Muscle of leg (tissue), 11 donors: Measurements from ENCODE around the gene TOM1L1. TPM values are rescaled to one million over a fixed set of nuclear protein-coding genes. Genes with fewer than 3 reads are reported as not detected.
A peak's percentile ranks its signal among the peaks of the same experiment; 100 is the strongest.

Source experiments
- DNase-seq: peaks from one replicate; pipeline ENCODE4 v3.0.0; 2013
- H3K27ac ChIP-seq: one replicate; pipeline ENCODE4 v1.5.1; 2013; ENCODE audit warnings: mild to moderate bottlenecking, low read length, control low read depth
- H3K27me3 ChIP-seq: one replicate; pipeline ENCODE4 v1.6.1; 2013; ENCODE audit warnings: low read length; ENCODE audit not compliant: control insufficient read depth, insufficient read depth
- H3K36me3 ChIP-seq: one replicate; pipeline ENCODE4 v1.6.1; 2013; ENCODE audit warnings: low read length; ENCODE audit not compliant: control insufficient read depth, insufficient read depth
- H3K4me1 ChIP-seq: one replicate; pipeline ENCODE4 v1.6.1; 2013; ENCODE audit warnings: low read length; ENCODE audit not compliant: control insufficient read depth, insufficient read depth
- H3K4me3 ChIP-seq: one replicate; pipeline ENCODE4 v1.5.1; 2013; ENCODE audit warnings: low read length, control low read depth
- H3K9me3 ChIP-seq: replicated peaks from 2 replicates; pipeline ENCODE4 v1.6.1; 2013; ENCODE audit warnings: low read depth, low read length; ENCODE audit not compliant: control insufficient read depth
- WGBS: methylation state at CpG from one replicate; pipeline ENCODE4 v1.1.5; 2013; ENCODE audit warnings: missing lambda C conversion rate; ENCODE audit not compliant: insufficient coverage; 5-methylcytosine and 5-hydroxymethylcytosine counted together
- polyA plus RNA-seq, 8 donors: library from polyadenylated mRNA; unstranded; fragments of 120-200 nt; gene quantifications; one replicate each; pipeline versions ENCODE4 v1.2.1 to v1.2.3, GENCODE V29; 2013; ENCODE audit warnings: inconsistent platforms in 1 of 8, low replicate concordance in 1 of 8; ENCODE audit not compliant: insufficient read length in 8 of 8, insufficient read depth in 1 of 8
- total RNA-seq: library from RNA; stranded (reverse); fragments of 120-200 nt; gene quantifications from one replicate; pipeline ENCODE4 v1.2.4, GENCODE V29; 2013

The TOM1L1 gene
- total and polyA plus RNA-seq, 9 donors = 3.6 to 11.3 (median 5.6) TPM

GRCh38 chr17:54968262-54968987 is 67.8 kb downstream of the TOM1L1 start, which contains the start of the genes COX11 and STXBP4:
Gene COX11 (minus strand): TSS chr17:54968654. CDS start chr17:54968646, 8 bp downstream.
Gene STXBP4 (plus strand): TSS chr17:54968765. CDS start chr17:54986220, 17,455 bp downstream.
- WGBS = 0% methylated on average over 57 of the region's 57 CpGs
- peak; percentile 98 for DNase-seq
- no peaks in the 10 kb centered on the region for H3K27me3 ChIP-seq
- peak within 1 kb of the TSS; percentile 64 for H3K4me3 ChIP-seq
- H3K36me3 ChIP-seq = peaks cover 8% of the 10 kb centered on the region
- H3K4me1 ChIP-seq = peaks cover 19% of the 10 kb centered on the region
- peak within 1 kb of the TSS; percentile 91 for H3K27ac ChIP-seq
- no peaks in the 10 kb centered on the region for H3K9me3 ChIP-seq

GRCh38 chr17:54968988-54969332 is 68.3 kb downstream of the TOM1L1 start:
- peak; percentile 51 for DNase-seq
- WGBS = 0% methylated on average over 12 of the region's 13 CpGs

GRCh38 chr17:54969658-54970572 is 69.3 kb downstream of the TOM1L1 start:
- Histone ChIP-seq H3K4me1 (peaks cover 19% of the 10 kb centered on the region), H3K9me3 (no peaks in the 10 kb centered on the region), H3K27me3 (no peaks in the 10 kb centered on the region), H3K36me3 (peaks cover 5% of the 10 kb centered on the region), H3K27ac (peak overlapping the region; percentile 91), H3K4me3 (peak overlapping the region; percentile 64)
- no peak for DNase-seq
- WGBS = no CpG with 5 or more reads among the region's 7 CpGs

More at GRCh38 chr17:54968988-54969332, 68.3 kb downstream of the TOM1L1 start:
- Histone ChIP-seq H3K4me3 (peak overlapping the region; percentile 64), H3K27ac (peak overlapping the region; percentile 91), H3K9me3 (no peaks in the 10 kb centered on the region), H3K4me1 (peaks cover 19% of the 10 kb centered on the region), H3K27me3 (no peaks in the 10 kb centered on the region), H3K36me3 (peaks cover 8% of the 10 kb centered on the region)

- no peak overlapping the region for H3K27ac ChIP-seq
- no peak for DNase-seq
- no peaks in the 10 kb centered on the region for H3K27me3 ChIP-seq
- no peaks in the 10 kb centered on the region for H3K9me3 ChIP-seq
- H3K4me3 ChIP-seq = no peak overlapping the region
- H3K36me3 ChIP-seq = no peaks in the 10 kb centered on the region
- peaks cover 19% of the 10 kb centered on the region for H3K4me1 ChIP-seq
These were observed 70.5 kb downstream of the TOM1L1 start for GRCh38 chr17:54971147-54971546.

- no CpG with 5 or more reads among the region's 3 CpGs for WGBS
- Histone ChIP-seq H3K4me1 (peaks cover 17% of the 10 kb centered on the region), H3K36me3 (no peaks in the 10 kb centered on the region), H3K27me3 (no peaks in the 10 kb centered on the region), H3K27ac (no peak overlapping the region), H3K4me3 (no peak overlapping the region), H3K9me3 (no peaks in the 10 kb centered on the region)
- no peak for DNase-seq
These were observed 71.2 kb downstream of the TOM1L1 start for GRCh38 chr17:54971901-54972300.

GRCh38 chr17:54972406-54973138 is 71.9 kb downstream of the TOM1L1 start:
- Histone ChIP-seq H3K27ac (no peak overlapping the region), H3K4me1 (peaks cover 12% of the 10 kb centered on the region), H3K9me3 (no peaks in the 10 kb centered on the region), H3K36me3 (no peaks in the 10 kb centered on the region), H3K4me3 (no peak overlapping the region), H3K27me3 (no peaks in the 10 kb centered on the region)
- DNase-seq = no peak
- no CpG with 5 or more reads among the region's 3 CpGs for WGBS

GRCh38 chr17:54974759-54975158 is 74.1 kb downstream of the TOM1L1 start:
- H3K27ac ChIP-seq = no peak overlapping the region
- DNase-seq = no peak
- H3K9me3 ChIP-seq = no peaks in the 10 kb centered on the region
- H3K4me1 ChIP-seq = peaks cover 2% of the 10 kb centered on the region
- WGBS = 80% methylated on average over 1 of the region's 3 CpGs
- no peaks in the 10 kb centered on the region for H3K27me3 ChIP-seq
- no peak overlapping the region for H3K4me3 ChIP-seq
- no peaks in the 10 kb centered on the region for H3K36me3 ChIP-seq

GRCh38 chr17:54976316-54976715 is 75.7 kb downstream of the TOM1L1 start:
- no peak overlapping the region for H3K4me3 ChIP-seq
- no peaks in the 10 kb centered on the region for H3K36me3 ChIP-seq
- H3K27ac ChIP-seq = no peak overlapping the region
- H3K4me1 ChIP-seq = no peaks in the 10 kb centered on the region
- DNase-seq = no peak
- peaks cover 4% of the 10 kb centered on the region for H3K9me3 ChIP-seq
- no CpG with 5 or more reads among the region's 3 CpGs for WGBS
- H3K27me3 ChIP-seq = no peaks in the 10 kb centered on the region

GRCh38 chr17:54977744-54978143 is 77.1 kb downstream of the TOM1L1 start:
- Histone ChIP-seq H3K4me3 (no peak overlapping the region), H3K27me3 (no peaks in the 10 kb centered on the region), H3K4me1 (no peaks in the 10 kb centered on the region), H3K9me3 (peaks cover 4% of the 10 kb centered on the region), H3K36me3 (no peaks in the 10 kb centered on the region), H3K27ac (no peak overlapping the region)
- WGBS = no CpG with 5 or more reads among the region's 2 CpGs
- DNase-seq = no peak

GRCh38 chr17:54979657-54980056 is 79.0 kb downstream of the TOM1L1 start:
- H3K27me3 ChIP-seq = no peaks in the 10 kb centered on the region
- H3K9me3 ChIP-seq = peaks cover 4% of the 10 kb centered on the region
- H3K4me1 ChIP-seq = no peaks in the 10 kb centered on the region
- no peaks in the 10 kb centered on the region for H3K36me3 ChIP-seq
- no peak for DNase-seq
- no peak overlapping the region for H3K4me3 ChIP-seq
- no peak overlapping the region for H3K27ac ChIP-seq
